IMR-90 (cell line): Measurements from ENCODE around the gene PIKFYVE. TPM values are rescaled to one million over a fixed set of nuclear protein-coding genes. Genes with fewer than 3 reads are reported as not detected.

ENCODE experiments used
- ATAC-seq: fragments of 200-7000 bp; cut with Tn5 transposase; 2 replicates; pipeline ENCODE4 v1.9.1; 2020; ENCODE audit warnings: low read depth, mild to moderate bottlenecking, moderate library complexity
- BruUV-seq: library from RNA; stranded (reverse); fragments of 400-500 nt; replicated peaks from 2 replicates; lab custom pipeline; 2021; lab: Mats Ljungman, UMichigan
- CTCF ChIA-PET: fragments of 300-600 bp; formaldehyde crosslinking; extraction: SDS; loops from one replicate; lab custom pipeline; 2021; ENCODE audit warnings: antibody characterized with exemption; lab: Yijun Ruan, JAX
- POLR2A ChIA-PET: fragments of 300-600 bp; sonication (Branson Sonifier 250); formaldehyde crosslinking; loops from one replicate; lab custom pipeline; 2022; ENCODE audit warnings: antibody characterized with exemption; ENCODE audit not compliant: unreplicated experiment; lab: Charles Lee
- DNase-seq: peaks from one replicate; pipeline ENCODE4 v3.0.0; 2013
- H2AFZ ChIP-seq: replicated peaks from 2 replicates; pipeline ENCODE3; 2013; ENCODE audit warnings: low read length, mild to moderate bottlenecking; ENCODE audit not compliant: poor library complexity
- H2AK5ac ChIP-seq: 2 replicates; pipeline ENCODE4 v1.6.1; 2013; ENCODE audit warnings: low read depth, low read length, inconsistent platforms
- H2AK9ac ChIP-seq: replicated peaks from 2 replicates; pipeline ENCODE3; 2013; ENCODE audit warnings: mild to moderate bottlenecking, low read depth, low read length, moderate library complexity; ENCODE audit not compliant: poor library complexity
- H2BK120ac ChIP-seq: 2 replicates; pipeline ENCODE4 v1.6.1; 2013; ENCODE audit warnings: low read depth, low read length, inconsistent platforms
- H2BK15ac ChIP-seq: 3 replicates; pipeline ENCODE4 v1.6.1; 2013; ENCODE audit warnings: low read depth, low read length, inconsistent platforms
- H2BK20ac ChIP-seq: 2 replicates; pipeline ENCODE4 v1.6.1; 2013; ENCODE audit warnings: low read depth, mild to moderate bottlenecking, inconsistent platforms, low read length, moderate library complexity
- H2BK5ac ChIP-seq: 2 replicates; pipeline ENCODE4 v1.6.1; 2013; ENCODE audit warnings: mild to moderate bottlenecking, low read depth, low read length, inconsistent platforms; ENCODE audit not compliant: poor library complexity, severe bottlenecking
- H3K14ac ChIP-seq: replicated peaks from 2 replicates; pipeline ENCODE4 v1.6.1; 2013; ENCODE audit warnings: low read depth, low read length, inconsistent platforms
- H3K18ac ChIP-seq: 2 replicates; pipeline ENCODE4 v1.6.1; 2013; ENCODE audit warnings: low read depth, low read length, control low read depth
- H3K23ac ChIP-seq: 2 replicates; pipeline ENCODE4 v1.6.1; 2013; ENCODE audit warnings: low read depth, low read length, inconsistent platforms
- H3K27ac ChIP-seq: 2 replicates; pipeline ENCODE4 v1.5.1; 2013; ENCODE audit warnings: mild to moderate bottlenecking, control low read depth, low read length; ENCODE audit not compliant: insufficient read depth
- H3K27me3 ChIP-seq: 2 replicates; pipeline ENCODE4 v1.6.1; 2013; ENCODE audit warnings: low read length; ENCODE audit not compliant: control insufficient read depth, insufficient read depth
- H3K36me3 ChIP-seq: 2 replicates; pipeline ENCODE4 v1.6.1; 2013; ENCODE audit warnings: low read length, mixed read lengths; ENCODE audit not compliant: control insufficient read depth, insufficient read depth
- H3K4ac ChIP-seq: 2 replicates; pipeline ENCODE4 v1.6.1; 2013; ENCODE audit warnings: low read depth, low read length, inconsistent platforms
- H3K4me1 ChIP-seq: 2 replicates; pipeline ENCODE4 v1.6.1; 2013; ENCODE audit warnings: low read length, mixed read lengths; ENCODE audit not compliant: control insufficient read depth, insufficient read depth
- H3K4me2 ChIP-seq: 2 replicates; pipeline ENCODE4 v1.6.1; 2013; ENCODE audit warnings: low read depth, mild to moderate bottlenecking, control low read depth, low read length, moderate library complexity
- H3K4me3 ChIP-seq: 2 replicates; pipeline ENCODE4 v1.5.1; 2013; ENCODE audit warnings: low read depth, mild to moderate bottlenecking, control low read depth, low read length, moderate library complexity; ENCODE audit not compliant: insufficient read depth
- H3K56ac ChIP-seq: 2 replicates; pipeline ENCODE4 v1.6.1; 2013; ENCODE audit warnings: low read length, inconsistent platforms; ENCODE audit not compliant: insufficient read depth; ENCODE audit errors: extremely low read depth
- H3K79me1 ChIP-seq, 2 experiments: 2 replicates each; pipeline ENCODE4 v1.6.1; 2013; ENCODE audit warnings: low read length in 2 of 2, inconsistent platforms in 1 of 2, low read depth in 1 of 2
- H3K9ac ChIP-seq: 2 replicates; pipeline ENCODE4 v1.6.1; 2013; ENCODE audit warnings: low read depth, low read length, control low read depth
- H3K9me1 ChIP-seq: 2 replicates; pipeline ENCODE4 v1.6.1; 2013; ENCODE audit warnings: low read length, inconsistent platforms; ENCODE audit not compliant: insufficient read depth
- H3K9me3 ChIP-seq: 2 replicates; pipeline ENCODE4 v1.6.1; 2013; ENCODE audit warnings: low read length; ENCODE audit not compliant: control insufficient read depth, insufficient read depth
- H4K20me1 ChIP-seq: 2 replicates; pipeline ENCODE4 v1.6.1; 2013; ENCODE audit warnings: low read length, inconsistent platforms; ENCODE audit not compliant: insufficient read depth
- H4K5ac ChIP-seq: 2 replicates; pipeline ENCODE4 v1.6.1; 2013; ENCODE audit warnings: mild to moderate bottlenecking, low read depth, low read length, control low read depth
- H4K8ac ChIP-seq, 2 experiments: 2 replicates each; pipeline ENCODE4 v1.6.1; 2013; ENCODE audit warnings: low read depth in 2 of 2, low read length in 2 of 2, control low read depth in 1 of 2, inconsistent platforms in 1 of 2
- H4K91ac ChIP-seq: 2 replicates; pipeline ENCODE4 v1.6.1; 2013; ENCODE audit warnings: low read depth, low read length, inconsistent platforms; ENCODE audit not compliant: insufficient read depth
- BHLHE40 ChIP-seq: fragments of 150-350 bp; IDR thresholded peaks from 2 replicates; pipeline ENCODE4 v1.6.1; 2016; ENCODE audit warnings: mild to moderate bottlenecking, low read depth, low read length
- CEBPB ChIP-seq: IDR thresholded peaks from 2 replicates; pipeline ENCODE4 v1.6.1; 2012; ENCODE audit warnings: low read depth, low read length, improper control_type of control experiment
- CTCF ChIP-seq: conservative IDR thresholded peaks from 2 replicates; pipeline ENCODE4 v1.5.1; 2012; ENCODE audit warnings: mild to moderate bottlenecking, low read depth, low read length, improper control_type of control experiment
- ELK1 ChIP-seq: fragments of 150-350 bp; IDR thresholded peaks from 2 replicates; pipeline ENCODE4 v1.6.1; 2016; ENCODE audit warnings: low read depth, mild to moderate bottlenecking, low read length, moderate library complexity, borderline replicate concordance
- MAFK ChIP-seq: IDR thresholded peaks from 2 replicates; pipeline ENCODE4 v1.6.1; 2012; ENCODE audit warnings: low read depth, low read length, improper control_type of control experiment
- MXI1 ChIP-seq: IDR thresholded peaks from 2 replicates; pipeline ENCODE4 v1.6.1; 2012; ENCODE audit warnings: low read depth, mild to moderate bottlenecking, low read length, moderate library complexity, borderline replicate concordance
- NFE2L2 ChIP-seq: fragments of 150-350 bp; IDR thresholded peaks from 2 replicates; pipeline ENCODE4 v1.6.1; 2016; ENCODE audit warnings: low read depth, mild to moderate bottlenecking, low read length
- POLR2A ChIP-seq: IDR thresholded peaks from 2 replicates; pipeline ENCODE4 v1.6.1; 2012; ENCODE audit warnings: mild to moderate bottlenecking, low read depth, low read length
- RAD21 ChIP-seq: IDR thresholded peaks from 2 replicates; pipeline ENCODE4 v1.6.1; 2012; ENCODE audit warnings: low read length, improper control_type of control experiment
- RCOR1 ChIP-seq: IDR thresholded peaks from 2 replicates; pipeline ENCODE4 v1.6.1; 2012; ENCODE audit warnings: mild to moderate bottlenecking, low read length, improper control_type of control experiment; ENCODE audit not compliant: insufficient replicate concordance
- SMC3 ChIP-seq: fragments of 150-350 bp; IDR thresholded peaks from 2 replicates; pipeline ENCODE4 v1.6.1; 2016; ENCODE audit warnings: low read depth, mild to moderate bottlenecking, antibody characterized with exemption, low read length, moderate library complexity
- WGBS, 2 experiments: methylation state at CpG; one replicate each; pipeline versions ENCODE4 v1.1.5 to v1.1.7; 2013; ENCODE audit warnings: missing lambda C conversion rate in 2 of 2; ENCODE audit not compliant: insufficient read length in 1 of 2; ENCODE audit errors: extremely low coverage in 2 of 2; 5-methylcytosine and 5-hydroxymethylcytosine counted together
- dilution Hi-C: fragments of 300-500 bp; cut with HindIII; formaldehyde crosslinking; loops from one replicate; pipeline ENCODE4 v1.14.3; 2018; ENCODE audit warnings: low sequenced_read_pairs; ENCODE audit not compliant: unreplicated experiment
- in situ Hi-C: fragments of 300-500 bp; cut with MboI; formaldehyde crosslinking; loops from 3 replicates; pipeline ENCODE4 v1.14.3; 2019; ENCODE audit warnings: low sequenced_read_pairs, inconsistent platforms, mixed read lengths
- intact Hi-C: fragments of 100-400 bp; cut with micrococcal nuclease; formaldehyde crosslinking; loops from 2 replicates; pipeline ENCODE4 v1.10.0; 2022
- polyA plus RNA-seq, 3 experiments: library from polyadenylated mRNA; depleted of rRNA; stranded (reverse); fragments of >200 nt; gene quantifications; 2 replicates each; pipeline ENCODE4 v1.2.3, GENCODE V29; 2012; ENCODE audit warnings: low replicate concordance in 1 of 3
- total RNA-seq: library from RNA; depleted of rRNA; stranded (reverse); fragments of >200 nt; gene quantifications from 2 replicates; pipeline ENCODE4 v1.2.3, GENCODE V29; 2012

The PIKFYVE gene
- total and polyA plus RNA-seq, 2 of the 4 experiments (the other 2 are of a cell fraction) = 9.3 to 34.6 TPM

GRCh38 chr2:208254871-208255556 is 11.0 kb upstream of the PIKFYVE start, which contains the start of gene IDH1:
Gene IDH1, minus strand, starts transcription at chr2:208255071. Its CDS starts 3,520 bp downstream, at chr2:208251551.
- Histone ChIP-seq H3K9me1 (peaks cover 5% of the 10 kb centered on the region; the same call in 1 of the 2 replicates), H3K18ac (peak within 1 kb of the TSS; percentile 13; the same call in 1 of the 2 replicates), H2BK5ac (peak within 1 kb of the TSS; percentile 59), H3K14ac (peak within 1 kb of the TSS; percentile 75), H4K91ac (0 out of 2 replicates have a peak within 1 kb of the TSS, but pooled peaks have one; percentile 43), H3K4me2 (peak within 1 kb of the TSS; percentile 92), H4K8ac (peak within 1 kb of the TSS; percentile 68 to 83), H3K36me3 (peaks cover 5% of the 10 kb centered on the region; the same call in 1 of the 2 replicates), H3K56ac (peak within 1 kb of the TSS; percentile 45; the same call in 1 of the 2 replicates), H3K79me1 (peaks cover 4 to 17% of the 10 kb centered on the region in 2 experiments; a peak in 3 of 4 replicates), H3K9me3 (no peaks in the 10 kb centered on the region), H2AK5ac (no peak within 1 kb of the TSS), H3K27ac (peak within 1 kb of the TSS; percentile 73), H3K4ac (peak within 1 kb of the TSS; percentile 59), H3K27me3 (no peaks in the 10 kb centered on the region), H2BK120ac (no peak within 1 kb of the TSS; the same call in 1 of the 2 replicates), H2AK9ac (peak within 1 kb of the TSS; percentile 80), H3K9ac (peak within 1 kb of the TSS; percentile 68), H3K4me3 (peak within 1 kb of the TSS; percentile 75), H4K5ac (peak within 1 kb of the TSS; percentile 16), H2BK15ac (no peak within 1 kb of the TSS; the same call in 2 of the 3 replicates), H3K4me1 (peaks cover 4% of the 10 kb centered on the region), H4K20me1 (no peaks in the 10 kb centered on the region), H2BK20ac (no peak within 1 kb of the TSS), H2AFZ (peak within 1 kb of the TSS; percentile 96), H3K23ac (peak within 1 kb of the TSS; percentile 76)
- in situ Hi-C loops (loop anchor here (25.0 kb wide), 1 partner anchor 518 kb away; no protein-coding TSS in a partner anchor), dilution Hi-C loops (no loop called here), intact Hi-C loops (loop anchor here (1.0 to 2.0 kb wide), 4 partner anchors 11 to 508 kb away; partner anchors contain the start of gene PIKFYVE)
- ChIA-PET POLR2A (interaction anchor here (0.8 kb wide), 1 partner anchor 13 kb away, joined by 9 read pairs; no protein-coding TSS in a partner anchor), CTCF (interaction anchor here (0.6 to 2.4 kb wide), 6 partner anchors 9 to 80 kb away, joined by 3 to 11 read pairs (median 4); no protein-coding TSS in a partner anchor)
- ATAC-seq (peak; percentile 93), DNase-seq (peak; percentile 89)
- no TSS peak for BruUV-seq
- 4% methylated on average over 5 of the region's 48 CpGs; no CpG with 5 or more reads in 1 of the 2 experiments for WGBS, 2 experiments
- peak; percentile 31 for TF ChIP-seq RAD21
- TF ChIP-seq CEBPB = no peak
- 0 out of 2 replicates have a peak, but pooled peaks have one; percentile 12 for TF ChIP-seq SMC3
- TF ChIP-seq MAFK = no peak
- TF ChIP-seq ELK1 = no peak
- peak; percentile 17 for TF ChIP-seq RCOR1
- TF ChIP-seq BHLHE40 = 0 out of 2 replicates have a peak, but pooled peaks have one; percentile 15
- TF ChIP-seq POLR2A = no peak
- no peak for TF ChIP-seq NFE2L2
- peak; percentile 21; the same call in 1 of the 2 replicates for TF ChIP-seq MXI1
- peak; percentile 42 for TF ChIP-seq CTCF
